GM08714 (cell line): ENCODE results near the gene WAS.
A peak's percentile ranks its signal among the peaks of the same experiment; 100 is the strongest.
"Not testable (repeated sequence)": the region's sequence is repeated elsewhere in the genome, so short reads cannot be mapped to it uniquely, and the experiment has no call there.

ENCODE experiments used
- H3K4me3 ChIP-seq: fragments of 200-500 bp; sonication (Bioruptor generic); 2 replicates; pipeline ENCODE4 v1.5.1; 2014; ENCODE audit warnings: mild to moderate bottlenecking, low read length, inconsistent platforms
- ZNF274 ChIP-seq: IDR thresholded peaks from 2 replicates; pipeline ENCODE4 v1.6.1; 2012; ENCODE audit warnings: mild to moderate bottlenecking, low read depth, low read length

WAS gene

GRCh38 chrX:48683411-48683982 lies at the start of gene WAS:
TSS of gene WAS (plus strand) at chrX:48683799. CDS start at chrX:48683854, 55 bp downstream.
- TF ChIP-seq ZNF274 = no peak
- H3K4me3 ChIP-seq = peak within 1 kb of the TSS; percentile 68; the same call in 1 of the 2 replicates

- no peak overlapping the region for H3K4me3 ChIP-seq
- TF ChIP-seq ZNF274 = no peak
Observed at GRCh38 chrX:48636301-48636700, 47.3 kb upstream of the WAS start.

- no peak for TF ChIP-seq ZNF274
- no peak overlapping the region for H3K4me3 ChIP-seq
Observed at GRCh38 chrX:48636776-48637175, 46.8 kb upstream of the WAS start.

GRCh38 chrX:48645669-48646068 lies 37.9 kb upstream of the WAS start:
- no peak for TF ChIP-seq ZNF274
- no peak overlapping the region for H3K4me3 ChIP-seq

GRCh38 chrX:48648336-48648751 lies 35.3 kb upstream of the WAS start:
- H3K4me3 ChIP-seq = no peak overlapping the region
- TF ChIP-seq ZNF274 = no peak

- no peak for TF ChIP-seq ZNF274
- H3K4me3 ChIP-seq = no peak overlapping the region
Observed at GRCh38 chrX:48649102-48649501, 34.5 kb upstream of the WAS start.

- not testable (repeated sequence) for H3K4me3 ChIP-seq
Observed at GRCh38 chrX:48652055-48652579, 31.5 kb upstream of the WAS start.

- not testable (repeated sequence) for H3K4me3 ChIP-seq
Observed at GRCh38 chrX:48654746-48655145, 28.9 kb upstream of the WAS start.

- not testable (repeated sequence) for H3K4me3 ChIP-seq
Observed at GRCh38 chrX:48659686-48660085, 23.9 kb upstream of the WAS start.

- no peak overlapping the region for H3K4me3 ChIP-seq
- no peak for TF ChIP-seq ZNF274
Observed at GRCh38 chrX:48663241-48663640, 20.4 kb upstream of the WAS start.

GRCh38 chrX:48664156-48664555 lies 19.4 kb upstream of the WAS start:
- TF ChIP-seq ZNF274 = no peak
- no peak overlapping the region for H3K4me3 ChIP-seq

GRCh38 chrX:48665991-48666390 lies 17.6 kb upstream of the WAS start:
- no peak overlapping the region for H3K4me3 ChIP-seq
- TF ChIP-seq ZNF274 = no peak

GRCh38 chrX:48666649-48667048 lies 16.9 kb upstream of the WAS start:
- H3K4me3 ChIP-seq = no peak overlapping the region
- TF ChIP-seq ZNF274 = no peak

GRCh38 chrX:48667509-48667908 lies 16.1 kb upstream of the WAS start:
- no peak overlapping the region for H3K4me3 ChIP-seq
- TF ChIP-seq ZNF274 = no peak

GRCh38 chrX:48668187-48668586 lies 15.4 kb upstream of the WAS start:
- H3K4me3 ChIP-seq = not testable (repeated sequence)
